PFSK-1 (cell line): ENCODE measurements around the gene RAVER2.

ENCODE experiments used
- POLR2AphosphoS5 ChIP-seq: IDR thresholded peaks from 2 replicates; pipeline ENCODE4 v1.6.1; 2012; ENCODE audit warnings: low read depth, mild to moderate bottlenecking, control low read depth, low read length, moderate library complexity
- REST ChIP-seq, 2 experiments: IDR thresholded peaks; 2 replicates each; pipeline versions ENCODE4 v1.6.1 to v1.8.0; 2011 to 2012; ENCODE audit warnings: low read depth in 2 of 2, low read length in 2 of 2, control low read depth in 1 of 2, inconsistent platforms in 1 of 2, mild to moderate bottlenecking in 1 of 2, moderate library complexity in 1 of 2; ENCODE audit not compliant: insufficient read depth in 1 of 2
- SIN3A ChIP-seq: IDR thresholded peaks from 2 replicates; pipeline ENCODE4 v1.6.1; 2012; ENCODE audit warnings: mild to moderate bottlenecking, low read length, moderate library complexity, borderline replicate concordance; ENCODE audit not compliant: insufficient read depth
- TAF1 ChIP-seq: IDR thresholded peaks from 2 replicates; pipeline ENCODE4 v1.6.1; 2012; ENCODE audit warnings: low read length, control low read depth, borderline replicate concordance; ENCODE audit not compliant: insufficient read depth

GRCh38 chr1:64703600-64703999 lies 41.3 kb upstream of the RAVER2 start:
- no peak for TF ChIP-seq POLR2AphosphoS5
- no peak for TF ChIP-seq REST (IDR thresholded peaks at IDR 0.05; ENCODE audit: insufficient read depth in 1 of 2, low read depth in 2 of 2, low read length in 2 of 2)
- no peak for TF ChIP-seq SIN3A
- no peak for TF ChIP-seq TAF1
